ENCODE results near the gene ATP8B3.

- TF ChIP-seq CTCF (conservative IDR thresholded peaks at IDR 0.05; ENCODE audit: low read depth, low read length) (no peak), EZH2 (IDR thresholded peaks at IDR 0.05; ENCODE audit: borderline replicate concordance, low read depth, low read length, poor library complexity, severe bottlenecking) (no peak)
These were observed 42.5 kb downstream of the ATP8B3 start for GRCh38 chr19:1769645-1769985.
